ENCODE measurements around the gene PLA2G15. TPM values are rescaled to one million over a fixed set of nuclear protein-coding genes. Genes with fewer than 3 reads are reported as not detected.

Gene PLA2G15
- total and polyA plus RNA-seq, 2 donors (not counting 1 experiment from before 2014, with no cell fraction given): 6.1 to 12.5 TPM

DNA sequence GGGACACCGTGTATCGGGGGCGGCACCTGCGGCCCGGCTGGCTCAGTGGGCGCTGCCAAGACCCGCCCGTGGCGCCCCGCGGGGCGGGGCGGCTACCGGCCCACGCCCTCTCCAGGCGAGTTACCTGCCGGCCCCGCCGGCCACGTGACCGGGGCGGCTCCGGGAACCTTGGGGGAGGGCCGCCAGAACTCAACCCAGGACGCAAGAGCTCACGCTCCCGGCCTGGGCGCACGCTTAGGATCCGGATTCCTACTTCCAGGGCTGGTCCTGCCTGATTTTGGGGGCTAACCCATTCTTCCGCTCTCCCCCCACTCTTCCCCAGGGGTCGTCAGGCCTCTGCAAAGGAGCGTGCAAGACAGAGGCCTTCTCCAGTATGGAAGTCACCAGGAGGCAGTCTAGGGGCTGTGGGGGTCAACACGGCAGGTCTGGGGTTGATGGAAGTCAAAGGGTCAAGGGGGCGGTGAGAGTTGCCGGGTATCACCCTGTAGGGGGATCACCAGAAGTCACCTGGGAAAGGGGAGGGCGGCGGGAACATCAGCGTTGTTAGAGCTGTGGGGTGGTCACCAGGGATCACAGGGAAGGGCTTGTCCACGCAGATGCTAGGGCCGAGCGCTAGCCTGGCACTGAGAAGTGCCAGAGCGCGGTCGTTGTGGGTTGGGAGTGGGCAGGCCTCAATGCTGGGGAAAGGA is 8.9 kb upstream of the PLA2G15 start:
- DNase-seq (peak; percentile 70), ATAC-seq (ENCODE audit: low read depth) (peak; percentile 9)
- Histone ChIP-seq H3K4me1 (ENCODE audit: control insufficient read depth in 2 of 2, insufficient read depth in 2 of 2, low read length in 2 of 2) (peaks cover 22 to 42% of the 10 kb centered on the region in 2 donors), H4K20me1 (ENCODE audit: control insufficient read depth, insufficient read depth, low read length, poor library complexity, severe bottlenecking) (no peaks in the 10 kb centered on the region), H3K27me3 (replicated peaks in 1 of 4; ENCODE audit: control extremely low read depth in 1 of 4, control insufficient read depth in 3 of 4, insufficient read depth in 4 of 4, low read length in 3 of 4) (no peaks in the 10 kb centered on the region), H3K4me2 (replicated peaks; ENCODE audit: low read depth, low read length, poor library complexity, severe bottlenecking) (peak overlapping the region; percentile 92), H3K4me3 (ENCODE audit: control extremely low read depth in 1 of 5, extremely low read depth in 1 of 5, insufficient read depth in 1 of 5, low read depth in 2 of 5, low read length in 4 of 5) (peak overlapping the region; percentile 36 to 76 (median 68)), H3K27ac (ENCODE audit: low read length in 2 of 2) (no peak overlapping the region), H2AFZ (ENCODE audit: insufficient read depth, low read depth, low read length, poor library complexity, severe bottlenecking) (peak overlapping the region; percentile 84), H3K9me3 (ENCODE audit: control extremely low read depth in 1 of 3, control insufficient read depth in 2 of 3, insufficient read depth in 1 of 3, low read length in 2 of 3) (peaks cover 0 to 3% (median 0%) of the 10 kb centered on the region in 3 donors), H3K36me3 (replicated peaks in 1 of 2; ENCODE audit: control extremely low read depth in 1 of 2, control insufficient read depth in 1 of 2, extremely low read depth in 1 of 2, insufficient read depth in 2 of 2, low read length in 1 of 2) (peaks cover 0 to 5% of the 10 kb centered on the region in 2 experiments), H3K79me2 (ENCODE audit: control insufficient read depth, insufficient read depth, low read length) (no peaks in the 10 kb centered on the region), H3K9ac (ENCODE audit: low read length) (peak overlapping the region; percentile 70)
- Mint-ChIP-seq H3K4me3 (peak overlapping the region; percentile 98), H3K27ac (peak overlapping the region; percentile 67), H3K4me1 (peaks cover 40% of the 10 kb centered on the region), H3K27me3 (no peaks in the 10 kb centered on the region), H3K9me3 (ENCODE audit: insufficient read depth) (no peaks in the 10 kb centered on the region)
- ChIA-PET POLR2A (interaction anchor here (0.6 kb wide), 1 partner anchor 115 kb away, joined by 4 read pairs; no protein-coding TSS in a partner anchor), CTCF (interaction anchor here (0.7 to 3.4 kb wide), 9 partner anchors 9 to 166 kb away, joined by 3 to 24 read pairs (median 6); partner anchors contain the start of gene PLA2G15)
- intact Hi-C loops (cut with micrococcal nuclease): loop anchor here (2.0 to 5.0 kb wide), 2 partner anchors 404 to 429 kb away; partner anchors contain the start of genes RANBP10 and TSNAXIP1
- no peak for TF ChIP-seq EZH2 (IDR thresholded peaks at IDR 0.05; ENCODE audit: borderline replicate concordance, insufficient read depth, low read depth, low read length, poor library complexity, severe bottlenecking)
- TF ChIP-seq, protein P1, sequence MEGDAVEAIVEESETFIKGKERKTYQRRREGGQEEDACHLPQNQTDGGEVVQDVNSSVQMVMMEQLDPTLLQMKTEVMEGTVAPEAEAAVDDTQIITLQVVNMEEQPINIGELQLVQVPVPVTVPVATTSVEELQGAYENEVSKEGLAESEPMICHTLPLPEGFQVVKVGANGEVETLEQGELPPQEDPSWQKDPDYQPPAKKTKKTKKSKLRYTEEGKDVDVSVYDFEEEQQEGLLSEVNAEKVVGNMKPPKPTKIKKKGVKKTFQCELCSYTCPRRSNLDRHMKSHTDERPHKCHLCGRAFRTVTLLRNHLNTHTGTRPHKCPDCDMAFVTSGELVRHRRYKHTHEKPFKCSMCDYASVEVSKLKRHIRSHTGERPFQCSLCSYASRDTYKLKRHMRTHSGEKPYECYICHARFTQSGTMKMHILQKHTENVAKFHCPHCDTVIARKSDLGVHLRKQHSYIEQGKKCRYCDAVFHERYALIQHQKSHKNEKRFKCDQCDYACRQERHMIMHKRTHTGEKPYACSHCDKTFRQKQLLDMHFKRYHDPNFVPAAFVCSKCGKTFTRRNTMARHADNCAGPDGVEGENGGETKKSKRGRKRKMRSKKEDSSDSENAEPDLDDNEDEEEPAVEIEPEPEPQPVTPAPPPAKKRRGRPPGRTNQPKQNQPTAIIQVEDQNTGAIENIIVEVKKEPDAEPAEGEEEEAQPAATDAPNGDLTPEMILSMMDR (IDR thresholded peaks at IDR 0.05): no peak
- WGBS (ENCODE audit: insufficient coverage): 7% methylated on average over 45 of the region's 45 CpGs

DNA sequence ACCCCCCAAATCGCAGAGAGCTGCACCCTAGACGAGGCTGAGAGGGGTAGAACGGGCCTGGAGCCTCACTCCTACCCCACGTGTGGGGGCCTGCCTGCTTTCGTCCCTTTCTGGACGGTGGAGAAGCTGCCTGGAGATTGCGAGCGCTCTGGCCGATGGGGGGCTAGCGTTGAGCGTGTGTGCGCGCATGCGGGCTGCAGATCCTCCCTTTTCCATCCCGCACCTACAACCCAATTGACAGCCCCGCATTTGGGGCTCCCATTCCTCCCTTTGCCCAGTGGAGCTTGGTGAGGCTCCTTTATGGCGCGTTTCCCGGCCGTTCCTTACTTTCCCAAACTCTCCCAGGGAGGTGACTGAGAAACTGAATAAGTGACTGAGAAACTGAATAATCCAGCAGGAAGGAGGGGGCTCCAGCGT is 8.3 kb upstream of the PLA2G15 start:
- ChIA-PET CTCF (interaction anchor here (0.7 to 3.4 kb wide), 10 partner anchors 9 to 196 kb away, joined by 3 to 24 read pairs (median 6); partner anchors contain the start of gene PLA2G15), POLR2A (no interaction called here)
- Mint-ChIP-seq H3K4me1 (peaks cover 40% of the 10 kb centered on the region), H3K4me3 (peak overlapping the region; percentile 98), H3K9me3 (ENCODE audit: insufficient read depth) (no peaks in the 10 kb centered on the region), H3K27ac (peak overlapping the region; percentile 67), H3K27me3 (no peaks in the 10 kb centered on the region)
- Histone ChIP-seq H3K36me3 (replicated peaks in 1 of 2; ENCODE audit: control extremely low read depth in 1 of 2, control insufficient read depth in 1 of 2, extremely low read depth in 1 of 2, insufficient read depth in 2 of 2, low read length in 1 of 2) (no peaks in the 10 kb centered on the region), H3K79me2 (ENCODE audit: control insufficient read depth, insufficient read depth, low read length) (no peaks in the 10 kb centered on the region), H3K4me2 (replicated peaks; ENCODE audit: low read depth, low read length, poor library complexity, severe bottlenecking) (peak overlapping the region; percentile 92), H3K27ac (ENCODE audit: low read length in 2 of 2) (no peak overlapping the region), H3K27me3 (replicated peaks in 1 of 4; ENCODE audit: control extremely low read depth in 1 of 4, control insufficient read depth in 3 of 4, insufficient read depth in 4 of 4, low read length in 3 of 4) (no peaks in the 10 kb centered on the region), H3K4me1 (ENCODE audit: control insufficient read depth in 2 of 2, insufficient read depth in 2 of 2, low read length in 2 of 2) (peaks cover 22 to 42% of the 10 kb centered on the region in 2 donors), H4K20me1 (ENCODE audit: control insufficient read depth, insufficient read depth, low read length, poor library complexity, severe bottlenecking) (no peaks in the 10 kb centered on the region), H3K9ac (ENCODE audit: low read length) (peak overlapping the region; percentile 70), H3K4me3 (ENCODE audit: control extremely low read depth in 1 of 5, extremely low read depth in 1 of 5, insufficient read depth in 1 of 5, low read depth in 2 of 5, low read length in 4 of 5) (peak overlapping the region; percentile 36 to 76 (median 68)), H3K9me3 (ENCODE audit: control extremely low read depth in 1 of 3, control insufficient read depth in 2 of 3, insufficient read depth in 1 of 3, low read length in 2 of 3) (peaks cover 0 to 3% (median 0%) of the 10 kb centered on the region in 3 donors), H2AFZ (ENCODE audit: insufficient read depth, low read depth, low read length, poor library complexity, severe bottlenecking) (peak overlapping the region; percentile 84)
- no peak for TF ChIP-seq EZH2 (IDR thresholded peaks at IDR 0.05; ENCODE audit: borderline replicate concordance, insufficient read depth, low read depth, low read length, poor library complexity, severe bottlenecking)
- TF ChIP-seq, protein P1 (IDR thresholded peaks at IDR 0.05): no peak
- ATAC-seq (ENCODE audit: low read depth) (peak; percentile 4), DNase-seq (peak; percentile 63)
- intact Hi-C loops (cut with micrococcal nuclease): loop anchor here (1.0 to 5.0 kb wide), 6 partner anchors 8 to 430 kb away; partner anchors contain the start of genes PLA2G15, RANBP10, SLC7A6 and SMPD3
- 3% methylated on average over 20 of the region's 21 CpGs for WGBS (ENCODE audit: insufficient coverage)

All from B cell (primary cell).